ENCODE data around the gene SAMSN1. TPM values are rescaled to one million over a fixed set of nuclear protein-coding genes. Genes with fewer than 3 reads are reported as not detected.

SAMSN1 gene
- polyA plus RNA-seq, 2 of the 4 experiments (the other 2 are of a cell fraction): 0.06 TPM; not detected in 1

GRCh38 chr21:14562959-14563358 lies 16.8 kb upstream of the SAMSN1 start:
- TF ChIP-seq MAFK (IDR thresholded peaks at IDR 0.05; ENCODE audit: partially characterized antibody): peak; percentile 61
- no peak for TF ChIP-seq FOSB (CRISPR knock-in tag; IDR thresholded peaks at IDR 0.05)
- no peak for TF ChIP-seq CEBPB (IDR thresholded peaks at IDR 0.05)
- TF ChIP-seq CTCF (IDR thresholded peaks at IDR 0.05): no peak
- TF ChIP-seq PHF8 (IDR thresholded peaks at IDR 0.05; ENCODE audit: borderline replicate concordance, low read depth): no peak
- TF ChIP-seq MAZ (IDR thresholded peaks at IDR 0.05; ENCODE audit: borderline replicate concordance, low read depth, low read length): no peak
- no peak for TF ChIP-seq E2F6 (IDR thresholded peaks at IDR 0.05; ENCODE audit: borderline replicate concordance, low read depth)
- TF ChIP-seq PBX3 (IDR thresholded peaks at IDR 0.05): no peak
- no peak for TF ChIP-seq KDM1A (IDR thresholded peaks at IDR 0.05; ENCODE audit: low read depth)
- H3K4me1 ChIP-seq: no peaks in the 10 kb centered on the region
- no peak overlapping the region for H3K4me2 ChIP-seq
- DNase-seq (ENCODE audit: low read depth in 1 of 2, low spot score in 1 of 2): no peak
- no peak for FAIRE-seq
- peaks cover 3% of the 10 kb centered on the region; the same call in 1 of the 3 replicates for H3K9me3 ChIP-seq
- POLR2A ChIA-PET: no interaction called here
- no peak overlapping the region for H3K27ac ChIP-seq
- no peak for ATAC-seq
- H3K4me3 ChIP-seq: no peak overlapping the region
- CTCF ChIA-PET: no interaction called here

- TF ChIP-seq GATA3 (IDR thresholded peaks at IDR 0.05; ENCODE audit: borderline replicate concordance) (no peak), FOXS1 (CRISPR knock-in tag; IDR thresholded peaks at IDR 0.05) (no peak), BHLHE40 (IDR thresholded peaks at IDR 0.05; ENCODE audit: low read depth, low read length) (no peak), BCL3 (IDR thresholded peaks at IDR 0.05) (no peak), CHD2 (IDR thresholded peaks at IDR 0.05; ENCODE audit: low read length, partially characterized antibody) (no peak), ZC3H11A (IDR thresholded peaks at IDR 0.05) (no peak), ELK1 (IDR thresholded peaks at IDR 0.05; ENCODE audit: low read depth, low read length) (no peak), NFE2L2 (conservative IDR thresholded peaks at IDR 0.05; ENCODE audit: low read length) (no peak)
- Histone ChIP-seq H3K4me3 (no peak overlapping the region), H3K4me2 (no peak overlapping the region), H3K9me3 (peaks cover 3% of the 10 kb centered on the region; the same call in 1 of the 3 replicates), H3K4me1 (no peaks in the 10 kb centered on the region), H3K27ac (no peak overlapping the region)
- ChIA-PET POLR2A (no interaction called here), CTCF (no interaction called here)
- ATAC-seq: no peak
- WGBS (ENCODE audit: missing lambda C conversion rate): 3% methylated on average over 4 of the region's 4 CpGs
- FAIRE-seq: no peak
- DNase-seq (ENCODE audit: low read depth in 1 of 2, low spot score in 1 of 2): no peak
Observed at GRCh38 chr21:14560555-14560954, 14.4 kb upstream of the SAMSN1 start.

GRCh38 chr21:14560139-14560538 lies 14.0 kb upstream of the SAMSN1 start:
- Histone ChIP-seq H3K9me3 (peaks cover 3% of the 10 kb centered on the region; the same call in 1 of the 3 replicates), H3K27ac (no peak overlapping the region), H3K4me1 (no peaks in the 10 kb centered on the region), H3K4me2 (no peak overlapping the region), H3K4me3 (no peak overlapping the region)
- ATAC-seq (no peak), DNase-seq (ENCODE audit: low read depth in 1 of 2, low spot score in 1 of 2) (no peak), FAIRE-seq (no peak)
- ChIA-PET CTCF (no interaction called here), POLR2A (no interaction called here)
- TF ChIP-seq TFCP2L1 (CRISPR knock-in tag; IDR thresholded peaks at IDR 0.05) (no peak), NFE2L2 (conservative IDR thresholded peaks at IDR 0.05; ENCODE audit: low read length) (no peak), HDAC2 (IDR thresholded peaks at IDR 0.05) (no peak), GATA3 (IDR thresholded peaks at IDR 0.05; ENCODE audit: borderline replicate concordance) (no peak), PHF8 (IDR thresholded peaks at IDR 0.05; ENCODE audit: borderline replicate concordance, low read depth) (no peak), ATOH8 (CRISPR knock-in tag; IDR thresholded peaks at IDR 0.05; ENCODE audit: low read depth) (no peak), REST (IDR thresholded peaks at IDR 0.05) (no peak), SMC3 (IDR thresholded peaks at IDR 0.05) (no peak), MAFK (IDR thresholded peaks at IDR 0.05; ENCODE audit: partially characterized antibody) (no peak), TP53 (CRISPR knock-in tag; IDR thresholded peaks at IDR 0.05) (no peak), RAD21 (conservative IDR thresholded peaks at IDR 0.05 in 1 of 2, IDR thresholded peaks at IDR 0.05 in 1 of 2) (no peak)

All from A549 (cell line).